HEK293 (cell line): ENCODE results near the gene WNT7B.

ENCODE experiments used
- CTCF ChIA-PET: fragments of 350-600 bp; formaldehyde crosslinking; extraction: SDS; loops from one replicate; lab custom pipeline; 2021; ENCODE audit warnings: antibody characterized with exemption; lab: Yijun Ruan, JAX
- POLR2A ChIA-PET: fragments of 300-600 bp; formaldehyde crosslinking; extraction: SDS; loops from one replicate; lab custom pipeline; 2020; ENCODE audit warnings: antibody characterized with exemption, inconsistent platforms; lab: Yijun Ruan, JAX
- H3K27ac ChIP-seq: fragments of 200-500 bp; sonication (Bioruptor generic); 2 replicates; pipeline ENCODE4 v1.5.1; 2014; ENCODE audit warnings: low read depth, low read length, control low read depth, inconsistent platforms; ENCODE audit errors: extremely low read depth
- H3K36me3 ChIP-seq, 2 experiments: fragments of 200-500 bp in 1 of 2; sonication (Bioruptor generic) in 1 of 2; 1 replicate in 1 of 2; 2 replicates in 1 of 2; pipeline ENCODE4 v1.5.1; 2014 to 2017; ENCODE audit warnings: inconsistent platforms in 2 of 2, low read length in 2 of 2; ENCODE audit not compliant: control insufficient read depth in 2 of 2, insufficient read depth in 1 of 2
- H3K4me1 ChIP-seq: fragments of 200-500 bp; sonication (Bioruptor generic); 2 replicates; pipeline ENCODE4 v1.5.1; 2014; ENCODE audit warnings: mild to moderate bottlenecking, low read length, inconsistent platforms; ENCODE audit not compliant: control insufficient read depth, insufficient read depth
- H3K4me3 ChIP-seq: 2 replicates; pipeline ENCODE4 v1.5.1; 2011; ENCODE audit warnings: low read depth, mild to moderate bottlenecking, control low read depth, low read length, moderate library complexity
- H3K9me3 ChIP-seq: fragments of 200-500 bp; sonication (Bioruptor generic); 2 replicates; pipeline ENCODE4 v1.5.1; 2014; ENCODE audit warnings: low read depth, low read length, inconsistent platforms; ENCODE audit not compliant: control insufficient read depth, insufficient read depth
- GLIS2 ChIP-seq: fragments of 450-650 bp; formaldehyde crosslinking; IDR thresholded peaks from 2 replicates; pipeline ENCODE4 v1.5.1; 2016; ENCODE audit warnings: missing biosample characterization, missing genetic modification characterization
- HIC1 ChIP-seq: fragments of 450-650 bp; formaldehyde crosslinking; IDR thresholded peaks from 2 replicates; pipeline ENCODE4 v1.5.1; 2016; ENCODE audit warnings: missing biosample characterization, missing genetic modification characterization
- KLF10 ChIP-seq: fragments of 450-650 bp; IDR thresholded peaks from 2 replicates; pipeline ENCODE4 v1.5.1; 2018; ENCODE audit warnings: missing biosample characterization, mild to moderate bottlenecking, missing genetic modification characterization
- SALL2 ChIP-seq: fragments of 450-650 bp; formaldehyde crosslinking; IDR thresholded peaks from 2 replicates; pipeline ENCODE4 v1.5.0; 2017; ENCODE audit warnings: missing biosample characterization, mild to moderate bottlenecking, missing genetic modification characterization, borderline replicate concordance
- ZBTB8A ChIP-seq: fragments of 450-650 bp; formaldehyde crosslinking; IDR thresholded peaks from 2 replicates; pipeline ENCODE4 v1.5.1; 2016; ENCODE audit warnings: missing biosample characterization, missing genetic modification characterization
- ZNF112 ChIP-seq: fragments of 450-650 bp; formaldehyde crosslinking; IDR thresholded peaks from 2 replicates; pipeline ENCODE4 v1.5.0; 2017; ENCODE audit warnings: missing biosample characterization, missing genetic modification characterization
- ZNF157 ChIP-seq: fragments of 450-650 bp; formaldehyde crosslinking; IDR thresholded peaks from 2 replicates; pipeline ENCODE4 v1.5.1; 2016; ENCODE audit warnings: missing biosample characterization, missing genetic modification characterization
- ZNF266 ChIP-seq: fragments of 450-650 bp; formaldehyde crosslinking; IDR thresholded peaks from 2 replicates; pipeline ENCODE4 v1.5.1; 2016; ENCODE audit warnings: missing biosample characterization, missing genetic modification characterization, low read depth
- ZNF510 ChIP-seq: fragments of 450-650 bp; formaldehyde crosslinking; IDR thresholded peaks from 2 replicates; pipeline ENCODE4 v1.5.1; 2018; ENCODE audit warnings: mild to moderate bottlenecking, missing genetic modification characterization, missing biosample characterization; ENCODE audit not compliant: insufficient replicate concordance
- ZNF518A ChIP-seq: fragments of 450-650 bp; formaldehyde crosslinking; conservative IDR thresholded peaks from 2 replicates; pipeline ENCODE4 v1.5.1; 2016; ENCODE audit warnings: low read depth, missing biosample characterization, missing genetic modification characterization
- ZNF645 ChIP-seq: fragments of 450-650 bp; formaldehyde crosslinking; IDR thresholded peaks from 2 replicates; pipeline ENCODE4; 2016; ENCODE audit warnings: missing biosample characterization, missing genetic modification characterization
- ZNF701 ChIP-seq: fragments of 450-650 bp; formaldehyde crosslinking; IDR thresholded peaks from 2 replicates; pipeline ENCODE4 v1.5.1; 2016; ENCODE audit warnings: missing biosample characterization, missing genetic modification characterization
- ZNF830 ChIP-seq: fragments of 450-650 bp; IDR thresholded peaks from 2 replicates; pipeline ENCODE4 v1.5.0; 2018; ENCODE audit warnings: missing biosample characterization, missing genetic modification characterization, low read depth, mild to moderate bottlenecking, moderate library complexity
- ZSCAN16 ChIP-seq: fragments of 450-650 bp; formaldehyde crosslinking; IDR thresholded peaks from 2 replicates; pipeline ENCODE4 v1.5.1; 2016; ENCODE audit warnings: missing biosample characterization, missing genetic modification characterization

Gene WNT7B

GRCh38 chr22:45886540-45886939 is 90.4 kb downstream of the WNT7B start:
- POLR2A ChIA-PET, result no interaction called here
- CTCF ChIA-PET, result no interaction called here
- H3K9me3 ChIP-seq, result no peaks in the 10 kb centered on the region
- TF ChIP-seq ZNF701 (no peak), ZNF510 (no peak), ZSCAN16 (tag by site-specific recombination) (no peak), SALL2 (no peak), ZNF518A (tag by site-specific recombination) (no peak), ZNF266 (no peak), ZNF830 (no peak), ZNF157 (tag by site-specific recombination) (no peak)
- H3K36me3 ChIP-seq, result no peaks in the 10 kb centered on the region
- H3K4me1 ChIP-seq, result no peaks in the 10 kb centered on the region
- H3K4me3 ChIP-seq, result no peak overlapping the region
- no peak overlapping the region for H3K27ac ChIP-seq

- no peak overlapping the region for H3K27ac ChIP-seq
- CTCF ChIA-PET, result no interaction called here
- no peaks in the 10 kb centered on the region for H3K36me3 ChIP-seq
- POLR2A ChIA-PET, result no interaction called here
- no peaks in the 10 kb centered on the region for H3K4me1 ChIP-seq
- TF ChIP-seq ZNF112 (no peak), HIC1 (0 out of 2 replicates have a peak, but pooled peaks have one; percentile 20), ZBTB8A (tag by site-specific recombination) (no peak), KLF10 (tag by site-specific recombination) (no peak)
- no peaks in the 10 kb centered on the region for H3K9me3 ChIP-seq
- no peak overlapping the region for H3K4me3 ChIP-seq
Measured at GRCh38 chr22:45885941-45886395, 91.0 kb downstream of the WNT7B start.

- POLR2A ChIA-PET, result no interaction called here
- Histone ChIP-seq H3K9me3 (no peaks in the 10 kb centered on the region), H3K36me3 (no peaks in the 10 kb centered on the region)
- CTCF ChIA-PET, result no interaction called here
- 0 out of 2 replicates have a peak, but pooled peaks have one; percentile 12 for TF ChIP-seq GLIS2 (tag by site-specific recombination)
- TF ChIP-seq ZNF645 (tag by site-specific recombination), result no peak
- TF ChIP-seq, all 188 proteins: peak for 1
- Histone ChIP-seq H3K4me3 (no peak overlapping the region), H3K4me1 (no peaks in the 10 kb centered on the region), H3K27ac (no peak overlapping the region)
Measured at GRCh38 chr22:45885171-45885840, 91.7 kb downstream of the WNT7B start.
